Esophagus squamous epithelium (tissue), 4 donors: ENCODE data around the gene HVCN1.

Source experiments
- POLR2A ChIP-seq, 4 donors: fragments of 450-650 bp; IDR thresholded peaks; one replicate each; pipeline ENCODE4 v1.6.1; 2017; ENCODE audit warnings: antibody characterized with exemption in 4 of 4, mild to moderate bottlenecking in 4 of 4, moderate library complexity in 3 of 4
- TF ChIP-seq, protein P1 (sequence below), 6 experiments: fragments of 450-650 bp in 4 of 6; fragments of 200-600 bp in 2 of 6; sonication (generic) in 2 of 6; IDR thresholded peaks; one replicate each; pipeline ENCODE4 v1.5.1; 2016 to 2019; ENCODE audit warnings: antibody characterized with exemption in 6 of 6, mild to moderate bottlenecking in 4 of 6, moderate library complexity in 4 of 6

GRCh38 chr12:110699591-110700445 lies 10.9 kb upstream of the HVCN1 start:
- TF ChIP-seq, protein P1, sequence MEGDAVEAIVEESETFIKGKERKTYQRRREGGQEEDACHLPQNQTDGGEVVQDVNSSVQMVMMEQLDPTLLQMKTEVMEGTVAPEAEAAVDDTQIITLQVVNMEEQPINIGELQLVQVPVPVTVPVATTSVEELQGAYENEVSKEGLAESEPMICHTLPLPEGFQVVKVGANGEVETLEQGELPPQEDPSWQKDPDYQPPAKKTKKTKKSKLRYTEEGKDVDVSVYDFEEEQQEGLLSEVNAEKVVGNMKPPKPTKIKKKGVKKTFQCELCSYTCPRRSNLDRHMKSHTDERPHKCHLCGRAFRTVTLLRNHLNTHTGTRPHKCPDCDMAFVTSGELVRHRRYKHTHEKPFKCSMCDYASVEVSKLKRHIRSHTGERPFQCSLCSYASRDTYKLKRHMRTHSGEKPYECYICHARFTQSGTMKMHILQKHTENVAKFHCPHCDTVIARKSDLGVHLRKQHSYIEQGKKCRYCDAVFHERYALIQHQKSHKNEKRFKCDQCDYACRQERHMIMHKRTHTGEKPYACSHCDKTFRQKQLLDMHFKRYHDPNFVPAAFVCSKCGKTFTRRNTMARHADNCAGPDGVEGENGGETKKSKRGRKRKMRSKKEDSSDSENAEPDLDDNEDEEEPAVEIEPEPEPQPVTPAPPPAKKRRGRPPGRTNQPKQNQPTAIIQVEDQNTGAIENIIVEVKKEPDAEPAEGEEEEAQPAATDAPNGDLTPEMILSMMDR (IDR thresholded peaks at IDR 0.05), result no peak
- TF ChIP-seq POLR2A (IDR thresholded peaks at IDR 0.05), result no peak
